ENCODE measurements around the gene XYLT1. TPM values are rescaled to one million over a fixed set of nuclear protein-coding genes. Genes with fewer than 3 reads are reported as not detected.

The XYLT1 gene
- total and polyA plus RNA-seq, 9 of the 15 experiments (the other 6 are each of a cell fraction or from before 2014, with no cell fraction given) = 0.03 to 0.09 (median 0.08) TPM; not detected in 6

- TF ChIP-seq MGA (IDR thresholded peaks at IDR 0.05) (no peak), ZC3H8 (IDR thresholded peaks at IDR 0.05) (no peak), ZNF175 (CRISPR knock-in tag; IDR thresholded peaks at IDR 0.05; ENCODE audit: low read depth) (no peak), CEBPZ (IDR thresholded peaks at IDR 0.05; ENCODE audit: borderline replicate concordance, low read depth, low read length) (no peak), PHB2 (IDR thresholded peaks at IDR 0.05; ENCODE audit: low read depth) (no peak), CBX5 (IDR thresholded peaks at IDR 0.05; ENCODE audit: borderline replicate concordance, low read depth) (no peak), U2AF2 (optimal IDR thresholded peaks at IDR 0.05; ENCODE audit: low read depth, low read length) (no peak)
Observed at GRCh38 chr16:17437127-17437720, 33.5 kb downstream of the XYLT1 start (continued).

Data from K562 (cell line).